ENCODE results near the gene KRT7.
"Not testable (repeated sequence)": the region's sequence is repeated elsewhere in the genome, so short reads cannot be mapped to it uniquely, and the experiment has no call there.

The KRT7 gene

GRCh38 chr12:52257074-52257551 lies 24.1 kb downstream of the KRT7 start:
- H3K9me2 ChIP-seq (replicated peaks; ENCODE audit: insufficient read depth, low read length), result no peaks in the 10 kb centered on the region
- H3K9me3 ChIP-seq (ENCODE audit: insufficient read depth, low read length), result no peaks in the 10 kb centered on the region
- no peaks in the 10 kb centered on the region for H3K79me2 ChIP-seq (ENCODE audit: insufficient read depth, low read length)
- H3K4me3 ChIP-seq (ENCODE audit: insufficient read depth, low read length, poor library complexity, severe bottlenecking), result no peak overlapping the region
- no peak for TF ChIP-seq CTCF (IDR thresholded peaks at IDR 0.05; ENCODE audit: insufficient read depth, low read length, poor library complexity, severe bottlenecking)
- TF ChIP-seq EZH2phosphoT487 (conservative IDR thresholded peaks at IDR 0.05; ENCODE audit: low read length), result no peak
- no peak overlapping the region for H2AFZ ChIP-seq (ENCODE audit: low read depth, low read length, severe bottlenecking)
- H3K36me3 ChIP-seq (ENCODE audit: low read length), result no peaks in the 10 kb centered on the region
- H3K27ac ChIP-seq (ENCODE audit: low read depth, low read length), result no peak overlapping the region
- H3F3A ChIP-seq (ENCODE audit: insufficient read depth), result no peaks in the 10 kb centered on the region
- no peaks in the 10 kb centered on the region for H3K27me3 ChIP-seq (ENCODE audit: low read length)
- H3K4me2 ChIP-seq (ENCODE audit: low read depth, low read length, poor library complexity, severe bottlenecking), result no peak overlapping the region
- no peaks in the 10 kb centered on the region for H4K20me1 ChIP-seq (ENCODE audit: low read depth, low read length)
- H3K9ac ChIP-seq (ENCODE audit: low read length), result no peak overlapping the region

GRCh38 chr12:52257922-52258321 lies 24.9 kb downstream of the KRT7 start:
- H3F3A ChIP-seq (ENCODE audit: insufficient read depth); H3K27ac ChIP-seq (ENCODE audit: low read depth, low read length); H3K4me3 ChIP-seq (ENCODE audit: insufficient read depth, low read length, poor library complexity, severe bottlenecking); H4K20me1 ChIP-seq (ENCODE audit: low read depth, low read length); H3K36me3 ChIP-seq (ENCODE audit: low read length); H3K79me2 ChIP-seq (ENCODE audit: insufficient read depth, low read length); H3K27me3 ChIP-seq (ENCODE audit: low read length); H3K9me3 ChIP-seq (ENCODE audit: insufficient read depth, low read length); H3K9ac ChIP-seq (ENCODE audit: low read length); H2AFZ ChIP-seq (ENCODE audit: low read depth, low read length, severe bottlenecking); H3K4me2 ChIP-seq (ENCODE audit: low read depth, low read length, poor library complexity, severe bottlenecking); H3K9me2 ChIP-seq (replicated peaks; ENCODE audit: insufficient read depth, low read length): not testable (repeated sequence)

GRCh38 chr12:52258335-52258901 lies 25.4 kb downstream of the KRT7 start:
- H2AFZ ChIP-seq (ENCODE audit: low read depth, low read length, severe bottlenecking), result no peak overlapping the region
- no peak overlapping the region for H3K27ac ChIP-seq (ENCODE audit: low read depth, low read length)
- H3K36me3 ChIP-seq (ENCODE audit: low read length), result no peaks in the 10 kb centered on the region
- no peaks in the 10 kb centered on the region for H3K27me3 ChIP-seq (ENCODE audit: low read length)
- no peaks in the 10 kb centered on the region for H4K20me1 ChIP-seq (ENCODE audit: low read depth, low read length)
- TF ChIP-seq EZH2phosphoT487 (conservative IDR thresholded peaks at IDR 0.05; ENCODE audit: low read length) (no peak), CTCF (IDR thresholded peaks at IDR 0.05; ENCODE audit: insufficient read depth, low read length, poor library complexity, severe bottlenecking) (no peak)
- no peaks in the 10 kb centered on the region for H3K9me3 ChIP-seq (ENCODE audit: insufficient read depth, low read length)
- H3K4me2 ChIP-seq (ENCODE audit: low read depth, low read length, poor library complexity, severe bottlenecking), result no peak overlapping the region
- H3F3A ChIP-seq (ENCODE audit: insufficient read depth), result no peaks in the 10 kb centered on the region
- no peaks in the 10 kb centered on the region for H3K9me2 ChIP-seq (replicated peaks; ENCODE audit: insufficient read depth, low read length)
- no peaks in the 10 kb centered on the region for H3K79me2 ChIP-seq (ENCODE audit: insufficient read depth, low read length)
- no peak overlapping the region for H3K9ac ChIP-seq (ENCODE audit: low read length)
- H3K4me3 ChIP-seq (ENCODE audit: insufficient read depth, low read length, poor library complexity, severe bottlenecking), result no peak overlapping the region

GRCh38 chr12:52259657-52260243 lies 26.7 kb downstream of the KRT7 start:
- no peak for TF ChIP-seq EZH2phosphoT487 (conservative IDR thresholded peaks at IDR 0.05; ENCODE audit: low read length)
- no peak for TF ChIP-seq CTCF (IDR thresholded peaks at IDR 0.05; ENCODE audit: insufficient read depth, low read length, poor library complexity, severe bottlenecking)

More at GRCh38 chr12:52259657-52260243, 26.7 kb downstream of the KRT7 start:
- no peaks in the 10 kb centered on the region for H3K79me2 ChIP-seq (ENCODE audit: insufficient read depth, low read length)
- H3F3A ChIP-seq (ENCODE audit: insufficient read depth), result no peaks in the 10 kb centered on the region
- H3K9me2 ChIP-seq (replicated peaks; ENCODE audit: insufficient read depth, low read length), result no peaks in the 10 kb centered on the region
- no peaks in the 10 kb centered on the region for H3K9me3 ChIP-seq (ENCODE audit: insufficient read depth, low read length)
- no peak overlapping the region for H2AFZ ChIP-seq (ENCODE audit: low read depth, low read length, severe bottlenecking)
- H4K20me1 ChIP-seq (ENCODE audit: low read depth, low read length), result no peaks in the 10 kb centered on the region
- no peak overlapping the region for H3K9ac ChIP-seq (ENCODE audit: low read length)
- no peaks in the 10 kb centered on the region for H3K27me3 ChIP-seq (ENCODE audit: low read length)
- no peak overlapping the region for H3K4me3 ChIP-seq (ENCODE audit: insufficient read depth, low read length, poor library complexity, severe bottlenecking)
- H3K36me3 ChIP-seq (ENCODE audit: low read length), result no peaks in the 10 kb centered on the region
- no peak overlapping the region for H3K4me2 ChIP-seq (ENCODE audit: low read depth, low read length, poor library complexity, severe bottlenecking)
- H3K27ac ChIP-seq (ENCODE audit: low read depth, low read length), result no peak overlapping the region
